MM.1S (cell line): Measurements from ENCODE around the gene LMO7.

Experiments used
- EZH2 ChIP-seq: fragments of 300-600 bp; sonication (generic); optimal IDR thresholded peaks from 2 replicates; pipeline ENCODE3; 2017; ENCODE audit warnings: low read depth, mild to moderate bottlenecking, antibody characterized with exemption, low read length, mixed read lengths
- TF ChIP-seq, protein P1 (sequence below): fragments of 300-600 bp; sonication (generic); IDR thresholded peaks from 2 replicates; pipeline ENCODE4 v1.5.1; 2016; ENCODE audit warnings: antibody characterized with exemption, low read length, mixed read lengths

DNA sequence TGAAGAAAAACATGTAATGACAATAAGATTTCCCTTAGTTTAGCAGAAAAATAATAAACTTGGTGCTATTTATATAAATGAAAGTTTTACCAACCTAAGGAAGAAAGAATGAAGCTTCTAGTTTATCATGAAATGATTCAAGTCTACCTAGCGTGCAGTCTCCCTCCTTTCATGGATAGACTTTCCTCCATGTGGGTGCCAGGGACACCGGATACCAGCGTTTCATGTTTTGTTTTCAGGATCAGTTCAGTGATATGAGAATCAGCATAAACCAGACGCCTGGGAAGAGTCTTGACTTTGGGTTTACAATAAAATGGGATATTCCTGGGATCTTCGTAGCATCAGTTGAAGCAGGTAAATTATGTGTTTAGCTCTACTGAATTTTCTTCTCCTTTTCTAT, 196.7 kb downstream of the LMO7 start:
- TF ChIP-seq, protein P1, sequence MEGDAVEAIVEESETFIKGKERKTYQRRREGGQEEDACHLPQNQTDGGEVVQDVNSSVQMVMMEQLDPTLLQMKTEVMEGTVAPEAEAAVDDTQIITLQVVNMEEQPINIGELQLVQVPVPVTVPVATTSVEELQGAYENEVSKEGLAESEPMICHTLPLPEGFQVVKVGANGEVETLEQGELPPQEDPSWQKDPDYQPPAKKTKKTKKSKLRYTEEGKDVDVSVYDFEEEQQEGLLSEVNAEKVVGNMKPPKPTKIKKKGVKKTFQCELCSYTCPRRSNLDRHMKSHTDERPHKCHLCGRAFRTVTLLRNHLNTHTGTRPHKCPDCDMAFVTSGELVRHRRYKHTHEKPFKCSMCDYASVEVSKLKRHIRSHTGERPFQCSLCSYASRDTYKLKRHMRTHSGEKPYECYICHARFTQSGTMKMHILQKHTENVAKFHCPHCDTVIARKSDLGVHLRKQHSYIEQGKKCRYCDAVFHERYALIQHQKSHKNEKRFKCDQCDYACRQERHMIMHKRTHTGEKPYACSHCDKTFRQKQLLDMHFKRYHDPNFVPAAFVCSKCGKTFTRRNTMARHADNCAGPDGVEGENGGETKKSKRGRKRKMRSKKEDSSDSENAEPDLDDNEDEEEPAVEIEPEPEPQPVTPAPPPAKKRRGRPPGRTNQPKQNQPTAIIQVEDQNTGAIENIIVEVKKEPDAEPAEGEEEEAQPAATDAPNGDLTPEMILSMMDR: no peak
- TF ChIP-seq EZH2: no peak
